Neural cell (in vitro differentiated cells): ENCODE results near the gene C17orf58.

Experiments used
- EZH2 ChIP-seq: fragments of 200-600, 300-800 bp; shearing (Covaris generic), sonication (generic); IDR thresholded peaks from 2 replicates; pipeline ENCODE4 v1.6.1; 2014; ENCODE audit warnings: antibody characterized with exemption, low read length, borderline replicate concordance, mild to moderate bottlenecking; ENCODE audit not compliant: insufficient read depth, poor library complexity, severe bottlenecking
- MXI1 ChIP-seq: fragments of 450-650 bp; conservative IDR thresholded peaks from 2 replicates; pipeline ENCODE4 v1.6.1; 2014; ENCODE audit warnings: antibody characterized with exemption, mild to moderate bottlenecking; ENCODE audit not compliant: poor library complexity, severe bottlenecking
- TF ChIP-seq, protein P1 (sequence below): fragments of 450-650 bp; IDR thresholded peaks from 2 replicates; pipeline ENCODE4 v1.5.1; 2014; ENCODE audit warnings: antibody characterized with exemption, mild to moderate bottlenecking, moderate library complexity; ENCODE audit not compliant: poor library complexity, severe bottlenecking

- TF ChIP-seq, protein P1, sequence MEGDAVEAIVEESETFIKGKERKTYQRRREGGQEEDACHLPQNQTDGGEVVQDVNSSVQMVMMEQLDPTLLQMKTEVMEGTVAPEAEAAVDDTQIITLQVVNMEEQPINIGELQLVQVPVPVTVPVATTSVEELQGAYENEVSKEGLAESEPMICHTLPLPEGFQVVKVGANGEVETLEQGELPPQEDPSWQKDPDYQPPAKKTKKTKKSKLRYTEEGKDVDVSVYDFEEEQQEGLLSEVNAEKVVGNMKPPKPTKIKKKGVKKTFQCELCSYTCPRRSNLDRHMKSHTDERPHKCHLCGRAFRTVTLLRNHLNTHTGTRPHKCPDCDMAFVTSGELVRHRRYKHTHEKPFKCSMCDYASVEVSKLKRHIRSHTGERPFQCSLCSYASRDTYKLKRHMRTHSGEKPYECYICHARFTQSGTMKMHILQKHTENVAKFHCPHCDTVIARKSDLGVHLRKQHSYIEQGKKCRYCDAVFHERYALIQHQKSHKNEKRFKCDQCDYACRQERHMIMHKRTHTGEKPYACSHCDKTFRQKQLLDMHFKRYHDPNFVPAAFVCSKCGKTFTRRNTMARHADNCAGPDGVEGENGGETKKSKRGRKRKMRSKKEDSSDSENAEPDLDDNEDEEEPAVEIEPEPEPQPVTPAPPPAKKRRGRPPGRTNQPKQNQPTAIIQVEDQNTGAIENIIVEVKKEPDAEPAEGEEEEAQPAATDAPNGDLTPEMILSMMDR = no peak
- TF ChIP-seq MXI1 = no peak
- TF ChIP-seq EZH2 = no peak
Measured at GRCh38 chr17:67992548-67993152, 3.6 kb downstream of the C17orf58 start.
